H1 (cell line): ENCODE data around the gene ZC3H18. TPM values are rescaled to one million over a fixed set of nuclear protein-coding genes. Genes with fewer than 3 reads are reported as not detected.

Experiments
- CTCF ChIA-PET: fragments of 300-600 bp; sonication (Branson Sonifier 250); formaldehyde crosslinking; loops from one replicate; lab custom pipeline; 2021; ENCODE audit not compliant: partially characterized antibody; lab: Charles Lee
- POLR2A ChIA-PET: fragments of 300-600 bp; sonication (Branson Sonifier 250); formaldehyde crosslinking; loops from one replicate; lab custom pipeline; 2021; ENCODE audit warnings: inconsistent platforms; ENCODE audit not compliant: partially characterized antibody; lab: Charles Lee
- DNase-seq, 2 experiments: peaks; one replicate each; pipeline versions ENCODE4 v3.0.0 to v3.0.0-alpha.2; 2010 to 2022; ENCODE audit warnings: low spot score in 2 of 2, low read depth in 1 of 2, mixed read lengths in 1 of 2
- FAIRE-seq: peaks from 2 replicates; lab custom pipeline; 2011; peaks lifted over from hg19 to GRCh38; lab: Jason Lieb, UNC
- H2AFZ ChIP-seq: 2 replicates; pipeline ENCODE4 v1.8.1; 2012; ENCODE audit warnings: low read length, inconsistent platforms
- H2AK5ac ChIP-seq: 2 replicates; pipeline ENCODE4 v1.6.1; 2013; ENCODE audit warnings: low read depth, low read length
- H2BK120ac ChIP-seq: replicated peaks from 2 replicates; pipeline ENCODE3; 2013; ENCODE audit warnings: low read depth, low read length, inconsistent platforms
- H2BK12ac ChIP-seq: 2 replicates; pipeline ENCODE4 v1.6.1; 2013; ENCODE audit warnings: low read depth, low read length
- H2BK15ac ChIP-seq: 2 replicates; pipeline ENCODE4 v1.6.1; 2013; ENCODE audit warnings: low read length
- H2BK20ac ChIP-seq: 2 replicates; pipeline ENCODE4 v1.6.1; 2013; ENCODE audit warnings: low read length
- H2BK5ac ChIP-seq: 2 replicates; pipeline ENCODE4 v1.6.1; 2013; ENCODE audit warnings: low read depth, low read length
- H3K14ac ChIP-seq: 2 replicates; pipeline ENCODE4 v1.6.1; 2013; ENCODE audit warnings: inconsistent platforms; ENCODE audit not compliant: insufficient read length
- H3K18ac ChIP-seq: 2 replicates; pipeline ENCODE4 v1.6.1; 2013; ENCODE audit warnings: low read length; ENCODE audit errors: extremely low read depth
- H3K23ac ChIP-seq: 2 replicates; pipeline ENCODE4 v1.6.1; 2013; ENCODE audit warnings: inconsistent platforms; ENCODE audit not compliant: insufficient read length
- H3K23me2 ChIP-seq: 2 replicates; pipeline ENCODE4 v1.6.1; 2013; ENCODE audit warnings: low read depth, low read length
- H3K27ac ChIP-seq: 2 replicates; pipeline ENCODE4 v1.6.1; 2011; ENCODE audit warnings: low read depth, low read length, inconsistent platforms
- H3K27me3 ChIP-seq, 4 experiments: replicated peaks in 1 of 4; 1 replicate in 1 of 4; 2 replicates in 3 of 4; pipeline versions ENCODE4 v1.6.1 to v1.8.1; 2011 to 2013; ENCODE audit warnings: low read length in 3 of 4, mild to moderate bottlenecking in 3 of 4, inconsistent platforms in 2 of 4, mixed read lengths in 2 of 4, moderate library complexity in 1 of 4; ENCODE audit not compliant: control insufficient read depth in 3 of 4, insufficient read depth in 3 of 4; ENCODE audit errors: extremely low read depth in 1 of 4
- H3K36me3 ChIP-seq, 4 experiments: 2 replicates each; pipeline versions ENCODE4 v1.6.1 to v1.8.1; 2011 to 2013; ENCODE audit warnings: mild to moderate bottlenecking in 4 of 4, low read length in 3 of 4, moderate library complexity in 2 of 4, control low read depth in 1 of 4, inconsistent platforms in 1 of 4; ENCODE audit not compliant: insufficient read depth in 4 of 4, control insufficient read depth in 2 of 4
- H3K4ac ChIP-seq: replicated peaks from 2 replicates; pipeline ENCODE3; 2013; ENCODE audit warnings: low read length, low read depth, mixed read lengths, inconsistent platforms; ENCODE audit not compliant: insufficient read length
- H3K4me1 ChIP-seq, 4 experiments: replicated peaks in 1 of 4; 1 replicate in 1 of 4; 2 replicates in 3 of 4; pipeline versions ENCODE4 v1.6.1 to v1.8.1; 2011 to 2013; ENCODE audit warnings: low read length in 3 of 4, inconsistent platforms in 2 of 4, mixed read lengths in 1 of 4; ENCODE audit not compliant: insufficient read depth in 4 of 4, control insufficient read depth in 3 of 4
- H3K4me2 ChIP-seq, 2 experiments: 2 replicates each; pipeline versions ENCODE4 v1.6.1 to v1.8.1; 2011 to 2013; ENCODE audit warnings: low read depth in 2 of 2, low read length in 2 of 2, control low read depth in 1 of 2, inconsistent platforms in 1 of 2, mild to moderate bottlenecking in 1 of 2; ENCODE audit not compliant: insufficient read depth in 1 of 2
- H3K4me3 ChIP-seq, 4 experiments: fragments of 200-600, 300-600 bp in 1 of 4; sonication (generic), shearing (Covaris generic), sonication (Bioruptor Twin) in 1 of 4; 2 replicates each; pipeline versions ENCODE4 v1.5.1 to v1.8.1; 2011 to 2016; ENCODE audit warnings: low read length in 4 of 4, low read depth in 3 of 4, control low read depth in 2 of 4, inconsistent platforms in 2 of 4, mild to moderate bottlenecking in 2 of 4, mixed read lengths in 1 of 4, moderate library complexity in 1 of 4; ENCODE audit not compliant: insufficient read depth in 2 of 4; ENCODE audit errors: extremely low read depth in 1 of 4
- H3K56ac ChIP-seq: replicated peaks from 2 replicates; pipeline ENCODE3; 2013; ENCODE audit warnings: low read depth, mild to moderate bottlenecking, mixed read lengths, low read length, inconsistent platforms; ENCODE audit not compliant: insufficient read length
- H3K79me1 ChIP-seq: 2 replicates; pipeline ENCODE4 v1.6.1; 2013; ENCODE audit warnings: low read depth, low read length, control low read depth
- H3K79me2 ChIP-seq, 2 experiments: 2 replicates each; pipeline versions ENCODE4 v1.6.1 to v1.8.1; 2012 to 2013; ENCODE audit warnings: low read length in 2 of 2, mild to moderate bottlenecking in 2 of 2, inconsistent platforms in 1 of 2; ENCODE audit not compliant: insufficient read depth in 2 of 2, control insufficient read depth in 1 of 2
- H3K9ac ChIP-seq, 4 experiments: replicated peaks in 1 of 4; 1 replicate in 1 of 4; 2 replicates in 3 of 4; pipeline versions ENCODE4 v1.6.1 to v1.8.1; 2011 to 2013; ENCODE audit warnings: low read depth in 3 of 4, low read length in 3 of 4, control low read depth in 2 of 4, mild to moderate bottlenecking in 2 of 4, moderate library complexity in 2 of 4, inconsistent platforms in 1 of 4; ENCODE audit errors: extremely low read depth in 1 of 4
- H3K9me3 ChIP-seq, 2 experiments: 2 replicates each; pipeline versions ENCODE4 v1.6.1 to v1.8.1; 2012 to 2013; ENCODE audit warnings: mild to moderate bottlenecking in 2 of 2, moderate library complexity in 2 of 2, control low read depth in 1 of 2, inconsistent platforms in 1 of 2, low read depth in 1 of 2, low read length in 1 of 2, mixed read lengths in 1 of 2; ENCODE audit not compliant: insufficient read depth in 2 of 2
- H4K20me1 ChIP-seq, 2 experiments: replicated peaks in 1 of 2; 2 replicates each; pipeline versions ENCODE3 to v1.8.1; 2011 to 2013; ENCODE audit warnings: inconsistent platforms in 2 of 2, low read length in 2 of 2, mild to moderate bottlenecking in 1 of 2; ENCODE audit not compliant: insufficient read depth in 2 of 2, control insufficient read depth in 1 of 2
- H4K5ac ChIP-seq: 2 replicates; pipeline ENCODE4 v1.6.1; 2013; ENCODE audit warnings: low read length, low read depth, mixed read lengths, inconsistent platforms; ENCODE audit not compliant: insufficient read length
- H4K8ac ChIP-seq: 2 replicates; pipeline ENCODE4 v1.8.0; 2013; ENCODE audit warnings: mild to moderate bottlenecking, moderate library complexity, low read length, inconsistent platforms; ENCODE audit not compliant: insufficient read depth; ENCODE audit errors: extremely low read depth
- H4K91ac ChIP-seq: replicated peaks from 2 replicates; pipeline ENCODE3; 2013; ENCODE audit warnings: low read length, mixed read lengths, inconsistent platforms; ENCODE audit not compliant: insufficient read length
- FOSL1 ChIP-seq: IDR thresholded peaks from 2 replicates; pipeline ENCODE4 v1.6.1; 2011; ENCODE audit warnings: mild to moderate bottlenecking, low read depth, low read length, moderate library complexity; ENCODE audit not compliant: insufficient read depth
- POLR2A ChIP-seq, 2 experiments: IDR thresholded peaks; 1 replicate in 1 of 2; 2 replicates in 1 of 2; pipeline ENCODE4 v1.6.1; 2011; ENCODE audit warnings: low read depth in 2 of 2, low read length in 2 of 2, mild to moderate bottlenecking in 2 of 2; ENCODE audit errors: control extremely low read depth in 1 of 2
- RBBP5 ChIP-seq: IDR thresholded peaks from 2 replicates; pipeline ENCODE4 v1.7.1; 2012; ENCODE audit warnings: low read depth, mild to moderate bottlenecking, inconsistent platforms, low read length, moderate library complexity, borderline replicate concordance
- TAF7 ChIP-seq: optimal IDR thresholded peaks from 2 replicates; pipeline ENCODE3; 2011; ENCODE audit warnings: low read depth, mild to moderate bottlenecking, inconsistent platforms, low read length, moderate library complexity, borderline replicate concordance
- WGBS, 2 experiments: shearing (Covaris generic) in 1 of 2; methylation state at CpG; one replicate each; pipeline versions ENCODE4 v1.1.6 to v1.1.7; 2013 to 2015; ENCODE audit warnings: low lambda C conversion rate in 2 of 2, mixed read lengths in 2 of 2, inconsistent platforms in 1 of 2, low coverage in 1 of 2, missing lambda C conversion rate in 1 of 2; ENCODE audit not compliant: insufficient replicate concordance in 2 of 2, insufficient coverage in 1 of 2, insufficient read length in 1 of 2; ENCODE audit errors: extremely low coverage in 1 of 2, missing lambda C conversion rate in 1 of 2; 5-methylcytosine and 5-hydroxymethylcytosine counted together
- polyA plus RNA-seq, 7 experiments: library from polyadenylated mRNA; depleted of rRNA in 3 of 7; stranded (reverse) in 5 of 7; unstranded in 2 of 7; fragments of >200 nt in 5 of 7; fragments of 200-250 nt in 2 of 7; gene quantifications; 1 replicate in 5 of 7; 2 replicates in 1 of 7; 4 replicates in 1 of 7; pipeline versions ENCODE4 v1.2.1 to v1.2.3, GENCODE V29; 2011 to 2013; ENCODE audit warnings: missing spikeins in 2 of 7, mixed read lengths in 2 of 7
- total RNA-seq: library from RNA; stranded (reverse); fragmentation: NEBNext Ultra II Directional; extraction: Animal tissue kit (Norgen Biotek cat#: 25700); gene quantifications from 2 replicates; pipeline ENCODE4 v1.2.1, GENCODE V29; 2021

ZC3H18 gene
- total and polyA plus RNA-seq, 2 of the 8 experiments (the other 6 are each of a cell fraction or from before 2014, with no cell fraction given): 12.1 to 73.2 TPM

- Histone ChIP-seq H3K4me2 (no peak overlapping the region), H4K8ac (no peak overlapping the region; the same call in 1 of the 2 replicates), H2BK15ac (no peak overlapping the region), H3K36me3 (peaks cover 0 to 16% (median 2%) of the 10 kb centered on the region in 4 experiments; a peak in 5 of 8 replicates), H3K4me1 (peaks cover 0 to 6% (median 4%) of the 10 kb centered on the region in 4 experiments; a peak in 2 of 7 replicates), H2BK20ac (no peak overlapping the region), H3K14ac (no peak overlapping the region), H4K20me1 (peaks cover 22 to 26% of the 10 kb centered on the region in 2 experiments), H3K4ac (no peak overlapping the region), H4K91ac (no peak overlapping the region), H2BK12ac (no peak overlapping the region), H3K56ac (no peak overlapping the region), H4K5ac (no peak overlapping the region), H2BK120ac (no peak overlapping the region), H3K27me3 (no peaks in the 10 kb centered on the region), H3K79me2 (peaks cover 0 to 15% of the 10 kb centered on the region in 2 experiments; a peak in 1 of 4 replicates), H3K27ac (no peak overlapping the region; the same call in 1 of the 2 replicates), H3K23ac (no peak overlapping the region), H3K79me1 (peaks cover 24% of the 10 kb centered on the region), H3K23me2 (no peaks in the 10 kb centered on the region), H3K4me3 (no peak overlapping the region), H2BK5ac (no peak overlapping the region), H2AK5ac (no peak overlapping the region), H3K9me3 (no peaks in the 10 kb centered on the region), H3K9ac (no peak overlapping the region), H3K18ac (no peak overlapping the region), H2AFZ (no peak overlapping the region)
- DNase-seq: no peak
- WGBS, 2 experiments: 92% methylated on average over 12 of the region's 13 CpGs; no CpG with 5 or more reads in 1 of the 2 experiments
- POLR2A ChIA-PET: interaction anchor here (0.8 to 2.0 kb wide), 3 partner anchors 20 to 45 kb away, joined by 3 to 10 read pairs (median 3); partner anchors contain the start of gene IL17C
- CTCF ChIA-PET: interaction anchor here (1.0 to 3.3 kb wide), 7 partner anchors 12 to 82 kb away, joined by 3 to 18 read pairs (median 3); partner anchors contain the start of gene IL17C
- TF ChIP-seq RBBP5 (no peak), TAF7 (no peak), FOSL1 (no peak), POLR2A (IDR thresholded peaks at IDR 0.05; ENCODE audit: control extremely low read depth in 1 of 2, low read depth in 2 of 2, low read length in 2 of 2) (no peak)
- FAIRE-seq: no peak
Measured at GRCh38 chr16:88616320-88616719, 46.1 kb downstream of the ZC3H18 start.
